GM19238 (cell line): ENCODE results near the gene ZSCAN25.
"Not testable (repeated sequence)": the region's sequence is repeated elsewhere in the genome, so short reads cannot be mapped to it uniquely, and the experiment has no call there.

ENCODE experiments used
- DNase-seq: peaks from one replicate; pipeline ENCODE4 v3.0.0; 2011; ENCODE audit warnings: low spot score; ENCODE audit not compliant: insufficient read length

The ZSCAN25 gene

DNA sequence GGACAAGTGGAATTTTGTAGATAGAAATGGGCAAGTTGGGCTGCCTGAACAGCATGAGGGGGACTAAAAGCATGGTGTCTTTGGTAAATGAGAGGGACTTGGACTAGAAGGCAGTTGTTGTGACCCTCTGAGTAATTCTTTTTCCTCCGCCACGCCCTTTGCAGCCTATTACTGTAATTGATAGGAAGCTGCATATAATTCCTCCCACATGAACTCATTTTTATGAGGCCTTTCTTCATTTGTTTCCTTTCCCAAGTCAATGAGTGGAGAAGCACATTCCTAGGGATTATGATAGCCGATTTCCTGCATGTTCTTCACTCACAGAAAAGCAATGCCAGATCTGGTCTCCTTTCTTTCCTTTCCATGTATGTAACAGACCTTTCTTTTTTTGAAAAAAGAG, 27.7 kb downstream of the ZSCAN25 start:
- no peak for DNase-seq

DNA sequence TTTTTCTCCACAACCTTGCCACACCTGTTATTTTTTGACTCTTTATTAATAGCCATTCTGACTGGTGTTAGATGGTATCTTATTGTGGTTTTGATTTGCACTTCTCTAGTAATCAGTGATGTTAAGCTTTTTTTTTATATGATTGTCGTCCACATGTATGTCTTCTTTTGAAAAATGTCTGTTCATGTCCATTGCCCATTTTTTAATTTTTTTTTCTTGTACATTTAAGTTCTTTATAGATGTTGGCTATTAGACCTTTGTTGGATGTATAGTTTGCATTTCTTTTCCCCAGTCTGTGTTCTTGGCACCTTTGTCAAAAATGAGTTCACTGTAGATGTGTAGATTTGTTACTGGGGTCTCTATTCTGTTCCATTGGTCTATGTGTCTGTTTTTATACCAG, 28.8 kb downstream of the ZSCAN25 start:
- DNase-seq: no peak

DNA sequence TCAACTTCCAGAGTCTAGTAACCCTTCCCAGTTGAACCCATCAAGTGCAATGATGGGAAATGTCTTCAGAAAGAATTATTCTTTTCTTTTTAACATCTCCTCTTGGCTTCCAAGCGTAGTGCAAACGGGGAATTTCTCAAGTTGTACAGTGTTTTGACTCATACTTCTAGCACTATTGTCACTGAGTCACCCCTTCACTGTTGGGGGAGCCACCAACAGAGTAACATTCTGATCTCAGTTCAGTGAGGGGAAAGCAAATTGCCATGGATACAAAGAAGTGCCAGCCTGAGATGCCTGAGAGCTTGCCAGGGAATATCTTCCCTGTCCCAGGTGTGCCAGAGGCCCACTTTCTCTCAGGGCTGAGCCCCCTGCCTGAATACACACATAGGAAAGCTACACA, 32.1 kb downstream of the ZSCAN25 start:
- no peak for DNase-seq

DNA sequence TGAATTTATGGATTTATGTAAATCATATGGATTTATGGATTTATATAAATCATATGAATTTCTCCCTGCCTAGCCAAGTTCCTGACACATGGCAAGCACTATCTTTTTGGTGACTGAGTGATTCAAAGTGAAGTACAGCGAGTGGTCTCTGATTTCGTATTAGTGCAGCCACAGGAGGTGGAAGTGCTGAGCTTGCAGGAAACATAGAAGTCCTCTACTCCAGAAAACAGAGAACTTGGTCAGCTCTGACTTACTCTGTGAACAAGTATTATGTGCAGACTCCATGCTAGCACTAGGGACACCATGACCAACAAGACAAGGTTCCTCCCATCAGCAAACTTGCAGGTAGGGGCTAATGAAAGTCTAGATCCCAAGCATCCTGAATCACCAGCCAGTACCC, 34.5 kb downstream of the ZSCAN25 start:
- DNase-seq: no peak

DNA sequence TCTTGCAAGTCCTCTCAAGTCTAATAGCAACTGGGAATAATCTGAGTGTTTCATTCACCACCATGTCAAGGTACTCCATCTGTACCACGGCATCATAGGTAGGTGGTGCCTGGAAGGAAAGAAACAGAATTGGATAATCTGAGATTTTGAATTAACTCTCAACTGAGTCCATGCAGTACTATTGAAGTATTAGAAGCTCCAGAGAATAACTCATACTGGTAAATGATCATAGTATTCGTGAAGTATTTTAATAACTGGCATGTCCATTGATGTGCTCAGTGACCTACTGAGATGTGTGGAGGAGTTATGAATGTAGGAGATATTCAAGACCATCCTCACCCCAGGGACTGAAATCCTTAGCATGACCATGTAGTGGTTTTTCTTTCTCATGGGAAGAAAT, 35.9 kb downstream of the ZSCAN25 start:
- DNase-seq: no peak

DNA sequence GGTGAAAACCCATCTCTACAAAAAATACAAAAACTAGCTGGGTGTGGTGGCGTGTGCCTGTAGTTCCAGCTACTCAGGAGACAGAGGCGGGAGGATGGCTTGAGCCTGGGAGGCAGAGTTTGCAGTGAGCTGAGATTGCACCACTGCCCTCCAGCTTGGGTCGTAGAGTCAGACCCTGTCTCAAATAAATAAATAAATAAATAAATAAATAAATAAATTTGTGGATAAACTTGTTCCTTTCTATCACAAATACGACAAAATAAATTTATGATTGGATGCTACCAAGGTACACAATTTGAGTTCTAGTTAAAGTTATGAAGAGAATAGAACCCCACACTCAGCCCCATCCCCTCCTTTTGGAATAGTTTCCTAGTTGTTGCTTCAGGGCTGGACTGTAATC, 36.5 kb downstream of the ZSCAN25 start:
- not testable (repeated sequence) for DNase-seq

DNA sequence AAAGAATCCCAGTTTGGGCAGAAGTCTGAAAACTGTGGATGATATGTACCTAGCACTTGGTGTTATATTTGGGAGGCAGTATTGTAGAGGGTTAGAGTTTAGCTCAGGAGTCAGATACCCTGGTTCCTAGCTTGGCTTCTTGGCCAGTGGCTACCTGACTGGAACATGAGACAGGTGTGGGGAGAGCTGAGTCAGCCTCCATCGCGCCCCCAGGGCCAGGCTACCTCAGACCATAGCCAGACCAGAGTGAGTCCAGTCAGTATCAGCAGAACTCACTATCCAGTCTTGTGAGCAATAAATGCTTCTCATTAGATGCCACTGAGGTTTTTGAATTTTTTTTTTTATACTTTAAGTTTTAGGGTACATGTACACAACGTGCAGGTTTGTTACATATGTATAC, 37.0 kb downstream of the ZSCAN25 start:
- no peak for DNase-seq

DNA sequence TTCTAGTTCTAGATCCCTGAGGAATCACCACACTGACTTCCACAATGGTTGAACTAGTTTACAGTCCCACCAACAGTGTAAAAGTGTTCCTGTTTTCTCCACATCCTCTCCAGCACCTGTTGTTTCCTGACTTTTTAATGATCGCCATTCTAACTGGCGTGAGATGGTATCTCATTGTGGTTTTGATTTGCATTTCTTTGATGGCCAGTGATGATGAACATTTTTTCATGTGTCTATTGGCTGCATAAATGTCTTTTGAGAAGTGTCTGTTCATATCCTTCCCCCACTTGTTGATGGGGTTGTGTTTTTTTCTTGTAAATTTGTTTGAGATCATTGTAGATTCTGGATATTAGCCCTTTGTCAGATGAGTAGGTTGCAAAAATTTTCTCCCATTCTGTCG, 37.9 kb downstream of the ZSCAN25 start:
- not testable (repeated sequence) for DNase-seq

DNA sequence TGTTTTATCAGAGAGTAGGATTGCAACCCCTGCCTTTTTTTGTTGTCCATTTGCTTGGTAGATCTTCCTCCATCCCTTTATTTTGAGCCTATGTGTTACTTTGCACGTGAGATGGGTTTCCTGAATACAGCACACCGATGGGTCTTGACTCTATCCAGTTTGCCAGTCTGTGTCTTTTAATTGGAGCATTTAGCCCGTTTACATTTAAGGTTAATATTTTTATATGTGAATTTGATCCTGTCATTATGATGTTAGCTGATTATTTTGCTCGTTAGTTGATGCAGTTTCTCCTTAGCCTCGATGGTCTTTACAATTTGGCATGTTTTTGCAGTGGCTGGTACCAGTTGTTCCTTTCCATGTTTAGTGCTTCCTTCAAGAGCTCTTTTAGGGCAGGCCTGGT, 41.1 kb downstream of the ZSCAN25 start:
- not testable (repeated sequence) for DNase-seq

DNA sequence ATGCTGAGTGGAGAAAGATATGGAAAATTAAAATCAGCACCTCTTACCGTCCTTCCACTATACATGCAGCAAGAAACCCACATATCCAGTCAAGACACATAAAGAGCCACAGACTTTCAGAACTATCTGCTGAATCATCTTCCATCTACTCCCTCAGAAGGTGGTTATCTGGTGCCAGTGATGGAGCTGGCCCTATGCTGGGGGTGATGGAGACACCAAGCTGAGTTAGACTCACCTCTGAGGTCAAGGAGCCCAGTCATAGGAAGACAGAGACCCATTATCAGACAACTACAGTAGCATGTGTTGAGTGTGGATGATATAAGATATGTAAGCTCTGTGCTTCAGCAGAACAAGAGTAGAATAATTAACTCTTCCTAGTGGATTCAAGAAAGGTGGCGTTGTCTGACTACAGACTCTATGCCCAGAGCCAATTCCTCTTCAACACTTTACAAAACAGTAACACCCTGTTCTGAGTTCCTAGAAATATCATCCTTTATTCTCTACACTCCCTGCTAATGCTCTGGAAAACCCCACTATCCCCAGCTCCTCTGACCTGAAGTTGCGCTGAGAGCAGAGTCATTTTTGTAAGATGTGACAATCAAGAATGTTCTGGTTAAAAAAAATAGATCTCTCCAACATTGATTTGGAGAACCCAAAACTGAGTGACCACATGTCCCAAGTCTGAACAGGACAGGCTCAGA, 48.7 kb downstream of the ZSCAN25 start:
- DNase-seq: no peak

DNA sequence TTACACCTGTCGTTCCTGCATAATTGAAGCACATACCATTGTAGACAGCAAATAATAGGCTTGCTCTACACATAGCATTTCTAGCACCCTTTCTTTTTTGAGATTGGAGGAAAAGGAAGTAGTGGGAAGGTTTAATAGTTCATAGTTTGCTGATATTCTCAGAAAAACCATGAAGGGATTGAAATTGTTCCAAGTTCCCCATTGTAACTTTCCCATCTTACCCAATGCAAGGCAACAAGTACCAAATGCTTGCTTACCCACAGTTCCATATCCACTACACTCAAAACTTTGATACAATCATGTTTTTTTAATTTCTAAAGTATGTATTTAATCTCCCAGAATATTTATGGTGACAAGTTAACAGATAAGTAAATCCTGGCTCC, 49.3 kb downstream of the ZSCAN25 start:
- DNase-seq: no peak

DNA sequence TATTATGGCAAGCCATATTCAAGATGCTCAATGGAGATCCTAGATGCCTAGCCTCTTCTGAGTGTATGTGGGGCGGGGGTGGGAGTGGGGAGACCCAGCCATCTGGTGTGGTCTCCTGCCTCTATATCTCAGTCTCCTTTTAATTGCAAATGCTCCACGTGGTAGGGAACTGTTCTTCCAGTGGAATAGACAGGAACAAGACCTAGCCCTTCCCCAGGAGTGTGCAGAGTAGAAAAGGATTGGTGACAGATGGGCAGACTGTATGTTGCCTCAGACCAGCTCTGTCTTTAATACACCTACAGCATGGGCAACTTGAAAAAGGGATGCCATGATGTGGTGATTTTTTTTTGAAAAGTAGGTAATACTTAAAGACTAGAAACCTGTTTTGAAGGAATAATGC, 50.4 kb downstream of the ZSCAN25 start:
- DNase-seq: no peak

DNA sequence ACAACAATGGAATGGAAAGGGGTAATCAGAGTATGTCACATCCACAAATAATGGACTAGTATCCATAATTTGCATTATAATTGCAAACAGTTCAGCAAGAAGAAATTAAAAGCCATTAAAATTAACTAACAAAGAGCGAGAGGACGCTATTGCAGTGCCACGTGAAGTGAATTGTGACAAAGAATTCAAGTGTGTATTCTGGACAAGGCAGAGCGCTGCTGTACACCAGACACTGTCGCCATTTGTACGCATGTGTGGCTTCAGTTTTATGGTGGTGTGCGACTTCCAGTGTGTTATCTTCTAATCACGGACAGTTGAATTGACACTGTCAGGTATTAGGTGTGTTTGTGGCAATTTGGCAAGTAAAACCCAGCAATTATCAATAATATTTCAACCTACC, 51.8 kb downstream of the ZSCAN25 start:
- DNase-seq: no peak

DNA sequence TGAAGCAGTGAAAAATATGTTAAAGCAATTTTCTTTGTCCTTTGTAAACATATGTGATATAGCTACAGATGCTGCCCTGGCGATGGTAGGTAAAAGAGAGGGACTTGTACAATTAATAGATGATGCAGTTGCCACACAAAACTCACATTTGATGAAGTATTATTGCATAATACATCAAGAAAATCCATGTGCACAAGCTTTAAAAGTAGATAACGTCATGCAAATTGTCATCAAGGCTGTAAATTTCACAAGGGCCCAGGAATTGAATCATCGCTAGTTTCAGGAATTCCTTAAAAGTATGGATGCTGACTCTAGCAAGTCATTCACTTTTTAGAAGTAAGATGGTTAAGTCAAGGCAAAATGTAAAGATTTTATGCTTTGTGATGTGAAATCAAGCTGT, 53.0 kb downstream of the ZSCAN25 start:
- no peak for DNase-seq

DNA sequence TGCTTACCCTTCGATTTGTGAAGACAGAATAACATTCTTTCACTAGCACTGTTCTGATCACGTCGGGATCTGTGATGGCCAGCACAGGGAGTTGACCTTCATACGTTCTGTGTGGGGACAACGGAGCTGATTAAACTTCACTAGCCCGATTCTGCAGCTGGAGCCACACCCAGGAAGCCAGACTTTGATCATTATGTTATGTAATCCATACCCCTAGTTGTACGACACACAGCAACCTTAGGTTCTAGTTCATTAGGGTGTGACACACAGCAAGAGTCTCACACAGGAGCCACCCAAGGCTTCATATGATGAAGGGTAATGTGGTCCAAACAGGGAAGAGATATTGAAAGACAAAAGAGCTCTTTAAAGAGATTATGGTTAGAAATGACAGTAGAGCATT, 55.8 kb downstream of the ZSCAN25 start:
- no peak for DNase-seq

DNA sequence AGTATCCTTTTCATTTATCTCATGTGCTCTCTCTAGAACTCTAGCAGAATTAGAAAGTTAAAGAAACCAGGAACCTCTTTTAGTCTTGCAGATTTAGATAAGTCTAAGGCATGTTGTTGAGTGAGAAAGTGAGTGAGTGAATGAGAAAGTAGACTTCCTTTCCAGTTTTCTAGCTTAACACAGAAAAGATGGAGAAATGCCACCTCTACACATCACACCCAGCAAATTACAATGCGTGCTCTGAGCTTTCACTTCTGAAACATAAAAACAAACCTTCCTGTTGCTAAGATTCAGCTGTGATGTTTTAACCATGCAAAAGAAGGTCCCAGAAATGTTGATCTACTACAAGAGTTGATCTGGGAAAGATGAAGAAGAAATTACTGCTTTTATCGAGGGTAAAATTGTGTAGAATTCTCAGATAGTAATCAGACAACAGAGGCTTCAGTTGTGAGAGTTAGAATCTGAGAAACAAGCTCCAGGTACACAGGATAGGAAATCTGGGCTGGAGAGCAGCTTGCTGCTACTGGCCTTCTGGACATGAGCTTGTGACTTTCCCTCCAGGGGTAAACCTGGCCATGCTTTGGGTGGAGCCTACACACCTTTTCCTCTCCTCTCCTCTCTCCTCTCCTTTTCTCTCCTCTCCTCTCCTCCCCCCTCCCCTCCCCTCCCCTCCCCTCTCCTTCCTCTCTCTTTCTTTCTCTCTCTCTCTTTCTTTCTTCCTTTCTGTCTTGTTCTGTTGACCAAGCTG, 58.4 kb downstream of the ZSCAN25 start:
- DNase-seq: no peak

DNA sequence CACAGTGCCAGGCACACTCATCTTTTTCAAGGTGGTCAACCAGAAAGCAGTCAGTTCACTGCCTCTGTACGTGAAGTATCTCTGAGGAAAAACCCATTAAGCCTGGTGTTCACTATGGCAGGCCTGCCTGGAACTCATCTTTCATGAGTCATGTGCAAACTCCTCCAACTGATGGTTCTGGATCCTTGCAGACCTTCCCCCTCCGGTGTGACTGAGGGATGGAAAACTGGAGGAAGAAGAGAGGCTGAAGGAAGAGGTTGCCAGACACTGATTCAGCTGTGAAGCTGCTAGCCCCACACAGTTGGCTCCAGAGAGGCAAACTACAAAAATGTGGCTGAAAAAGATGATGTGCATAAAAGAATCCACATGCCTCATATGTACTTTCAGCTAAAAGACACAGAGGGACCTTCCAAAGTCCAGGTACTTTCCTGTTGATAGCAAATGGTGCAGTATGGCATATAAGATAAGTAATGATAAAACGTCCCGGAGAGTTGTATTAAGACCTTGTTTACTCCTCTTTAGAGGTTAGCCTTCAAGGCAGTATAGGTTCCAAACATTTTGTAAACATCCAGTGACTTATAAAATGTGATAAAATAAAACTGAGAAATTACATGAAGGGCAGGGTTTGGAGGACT, 60.4 kb downstream of the ZSCAN25 start:
- DNase-seq: no peak

DNA sequence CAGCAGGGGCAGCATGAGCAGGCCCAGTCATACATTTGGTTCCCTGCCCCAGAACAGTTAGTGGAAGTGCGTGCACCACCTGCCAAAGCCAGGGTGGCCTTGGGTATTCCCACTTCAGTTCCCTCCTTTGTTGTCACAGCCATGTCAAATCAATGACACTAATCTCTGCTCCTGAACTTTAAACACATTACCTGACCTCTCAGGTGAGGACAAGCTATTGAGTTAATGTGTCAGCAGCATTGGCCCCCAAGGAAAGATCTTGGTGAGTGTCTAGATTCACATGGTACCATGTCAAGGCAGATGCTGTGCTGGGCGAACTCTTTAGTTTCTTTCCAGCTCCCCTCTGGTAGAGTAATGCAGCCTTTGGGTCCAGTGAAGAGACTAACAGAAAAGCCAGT, 60.9 kb downstream of the ZSCAN25 start:
- DNase-seq: no peak

DNA sequence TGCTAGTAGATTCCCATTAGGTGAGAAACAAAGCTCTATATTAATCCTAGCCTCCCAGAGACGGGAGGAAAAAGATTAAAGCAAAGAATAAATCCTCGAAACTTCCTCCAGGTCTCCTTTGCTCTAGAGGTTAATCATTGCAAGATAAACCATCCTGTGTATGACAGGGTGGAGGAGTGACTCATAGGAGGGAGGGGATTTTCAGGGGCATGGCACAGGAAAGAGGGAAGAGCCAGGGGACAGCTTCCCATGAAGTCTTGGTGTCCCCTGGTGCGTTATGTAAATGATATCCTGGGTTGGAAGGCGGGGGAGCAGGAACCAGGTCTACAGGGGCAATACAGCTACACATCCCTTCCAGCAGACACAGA, 62.3 kb downstream of the ZSCAN25 start:
- DNase-seq: no peak

DNA sequence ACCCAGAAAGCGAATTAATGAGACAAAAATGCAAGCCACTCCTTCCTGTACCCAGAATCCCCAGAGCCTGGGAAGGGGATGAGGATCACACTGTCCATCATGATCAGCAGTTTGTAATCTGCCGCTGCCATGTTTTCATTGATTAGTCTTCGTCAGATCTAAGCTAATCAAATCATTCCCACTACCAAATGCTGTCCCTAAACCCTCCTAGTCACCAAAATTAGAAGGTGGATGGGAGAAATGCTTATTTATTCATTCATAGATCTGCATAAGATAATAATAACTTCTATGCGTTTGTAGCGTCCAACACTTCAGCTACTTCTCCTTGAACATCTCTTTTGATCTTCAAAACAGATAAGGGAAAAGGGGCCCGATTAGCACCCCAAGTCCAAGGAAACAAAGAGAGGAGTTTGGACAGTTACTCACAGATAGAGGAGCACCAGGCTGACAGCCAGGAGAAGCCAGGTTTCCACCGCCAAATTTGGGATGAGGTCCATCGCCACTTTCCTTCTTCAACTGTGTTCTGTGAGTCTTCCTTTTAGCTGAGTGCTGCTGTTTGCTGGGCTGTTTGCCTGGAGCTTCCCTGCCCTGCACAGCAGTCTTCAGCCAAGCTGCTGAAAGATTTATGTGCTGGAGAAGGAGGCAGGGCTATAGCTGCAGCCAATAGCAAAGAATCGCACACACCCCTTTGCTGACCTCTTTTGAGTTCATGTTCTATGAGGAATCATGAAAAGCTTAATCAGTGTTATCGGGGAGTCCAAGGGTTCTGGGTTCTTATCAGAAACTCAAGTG, 62.9 kb downstream of the ZSCAN25 start, which contains the start of gene CYP3A5:
Gene CYP3A5 (minus strand): TSS at position 597 of the 792 bp plus-strand sequence. CDS start 100 bp downstream, at position 497.
- no peak for DNase-seq
